ENCODE measurements around the gene DDIT3. TPM values are rescaled to one million over a fixed set of nuclear protein-coding genes. Genes with fewer than 3 reads are reported as not detected.
A peak's percentile ranks its signal among the peaks of the same experiment; 100 is the strongest.

Gene DDIT3
- total and polyA plus RNA-seq, 2 of the 13 experiments (the other 11 are each of a cell fraction or from before 2014, with no cell fraction given): 27.5 to 48.7 TPM

- TF ChIP-seq, protein P1, sequence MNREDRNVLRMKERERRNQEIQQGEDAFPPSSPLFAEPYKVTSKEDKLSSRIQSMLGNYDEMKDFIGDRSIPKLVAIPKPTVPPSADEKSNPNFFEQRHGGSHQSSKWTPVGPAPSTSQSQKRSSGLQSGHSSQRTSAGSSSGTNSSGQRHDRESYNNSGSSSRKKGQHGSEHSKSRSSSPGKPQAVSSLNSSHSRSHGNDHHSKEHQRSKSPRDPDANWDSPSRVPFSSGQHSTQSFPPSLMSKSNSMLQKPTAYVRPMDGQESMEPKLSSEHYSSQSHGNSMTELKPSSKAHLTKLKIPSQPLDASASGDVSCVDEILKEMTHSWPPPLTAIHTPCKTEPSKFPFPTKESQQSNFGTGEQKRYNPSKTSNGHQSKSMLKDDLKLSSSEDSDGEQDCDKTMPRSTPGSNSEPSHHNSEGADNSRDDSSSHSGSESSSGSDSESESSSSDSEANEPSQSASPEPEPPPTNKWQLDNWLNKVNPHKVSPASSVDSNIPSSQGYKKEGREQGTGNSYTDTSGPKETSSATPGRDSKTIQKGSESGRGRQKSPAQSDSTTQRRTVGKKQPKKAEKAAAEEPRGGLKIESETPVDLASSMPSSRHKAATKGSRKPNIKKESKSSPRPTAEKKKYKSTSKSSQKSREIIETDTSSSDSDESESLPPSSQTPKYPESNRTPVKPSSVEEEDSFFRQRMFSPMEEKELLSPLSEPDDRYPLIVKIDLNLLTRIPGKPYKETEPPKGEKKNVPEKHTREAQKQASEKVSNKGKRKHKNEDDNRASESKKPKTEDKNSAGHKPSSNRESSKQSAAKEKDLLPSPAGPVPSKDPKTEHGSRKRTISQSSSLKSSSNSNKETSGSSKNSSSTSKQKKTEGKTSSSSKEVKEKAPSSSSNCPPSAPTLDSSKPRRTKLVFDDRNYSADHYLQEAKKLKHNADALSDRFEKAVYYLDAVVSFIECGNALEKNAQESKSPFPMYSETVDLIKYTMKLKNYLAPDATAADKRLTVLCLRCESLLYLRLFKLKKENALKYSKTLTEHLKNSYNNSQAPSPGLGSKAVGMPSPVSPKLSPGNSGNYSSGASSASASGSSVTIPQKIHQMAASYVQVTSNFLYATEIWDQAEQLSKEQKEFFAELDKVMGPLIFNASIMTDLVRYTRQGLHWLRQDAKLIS (CRISPR knock-in tag; IDR thresholded peaks at IDR 0.05): 0 out of 2 replicates have a peak, but pooled peaks have one; percentile 69
- TF ChIP-seq ZXDC (CRISPR knock-in tag; IDR thresholded peaks at IDR 0.05): peak; percentile 42; the same call in 1 of the 2 replicates
- TF ChIP-seq, protein P2, sequence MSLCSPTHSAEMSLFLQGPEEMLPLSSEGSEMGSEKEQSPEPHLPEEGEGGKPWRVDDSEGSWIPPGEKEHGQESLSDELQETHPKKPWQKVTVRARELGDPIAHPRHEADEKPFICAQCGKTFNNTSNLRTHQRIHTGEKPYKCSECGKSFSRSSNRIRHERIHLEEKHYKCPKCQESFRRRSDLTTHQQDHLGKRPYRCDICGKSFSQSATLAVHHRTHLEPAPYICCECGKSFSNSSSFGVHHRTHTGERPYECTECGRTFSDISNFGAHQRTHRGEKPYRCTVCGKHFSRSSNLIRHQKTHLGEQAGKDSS (CRISPR knock-in tag; IDR thresholded peaks at IDR 0.05; ENCODE audit: borderline replicate concordance, low read depth): peak; percentile 87
- peak; percentile 73; the same call in 1 of the 2 replicates for TF ChIP-seq ZBTB8A (CRISPR knock-in tag; IDR thresholded peaks at IDR 0.05; ENCODE audit: borderline replicate concordance, low read depth)
- TF ChIP-seq, protein P3, sequence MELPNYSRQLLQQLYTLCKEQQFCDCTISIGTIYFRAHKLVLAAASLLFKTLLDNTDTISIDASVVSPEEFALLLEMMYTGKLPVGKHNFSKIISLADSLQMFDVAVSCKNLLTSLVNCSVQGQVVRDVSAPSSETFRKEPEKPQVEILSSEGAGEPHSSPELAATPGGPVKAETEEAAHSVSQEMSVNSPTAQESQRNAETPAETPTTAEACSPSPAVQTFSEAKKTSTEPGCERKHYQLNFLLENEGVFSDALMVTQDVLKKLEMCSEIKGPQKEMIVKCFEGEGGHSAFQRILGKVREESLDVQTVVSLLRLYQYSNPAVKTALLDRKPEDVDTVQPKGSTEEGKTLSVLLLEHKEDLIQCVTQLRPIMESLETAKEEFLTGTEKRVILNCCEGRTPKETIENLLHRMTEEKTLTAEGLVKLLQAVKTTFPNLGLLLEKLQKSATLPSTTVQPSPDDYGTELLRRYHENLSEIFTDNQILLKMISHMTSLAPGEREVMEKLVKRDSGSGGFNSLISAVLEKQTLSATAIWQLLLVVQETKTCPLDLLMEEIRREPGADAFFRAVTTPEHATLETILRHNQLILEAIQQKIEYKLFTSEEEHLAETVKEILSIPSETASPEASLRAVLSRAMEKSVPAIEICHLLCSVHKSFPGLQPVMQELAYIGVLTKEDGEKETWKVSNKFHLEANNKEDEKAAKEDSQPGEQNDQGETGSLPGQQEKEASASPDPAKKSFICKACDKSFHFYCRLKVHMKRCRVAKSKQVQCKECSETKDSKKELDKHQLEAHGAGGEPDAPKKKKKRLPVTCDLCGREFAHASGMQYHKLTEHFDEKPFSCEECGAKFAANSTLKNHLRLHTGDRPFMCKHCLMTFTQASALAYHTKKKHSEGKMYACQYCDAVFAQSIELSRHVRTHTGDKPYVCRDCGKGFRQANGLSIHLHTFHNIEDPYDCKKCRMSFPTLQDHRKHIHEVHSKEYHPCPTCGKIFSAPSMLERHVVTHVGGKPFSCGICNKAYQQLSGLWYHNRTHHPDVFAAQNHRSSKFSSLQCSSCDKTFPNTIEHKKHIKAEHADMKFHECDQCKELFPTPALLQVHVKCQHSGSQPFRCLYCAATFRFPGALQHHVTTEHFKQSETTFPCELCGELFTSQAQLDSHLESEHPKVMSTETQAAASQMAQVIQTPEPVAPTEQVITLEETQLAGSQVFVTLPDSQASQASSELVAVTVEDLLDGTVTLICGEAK (IDR thresholded peaks at IDR 0.05): no peak
- TF ChIP-seq, protein P3 (CRISPR knock-in tag; IDR thresholded peaks at IDR 0.05): peak; percentile 38; the same call in 1 of the 2 replicates
- TF ChIP-seq ERF (CRISPR knock-in tag; IDR thresholded peaks at IDR 0.05): peak; percentile 36; the same call in 1 of the 2 replicates
- TF ChIP-seq ZNF552 (CRISPR knock-in tag; IDR thresholded peaks at IDR 0.05; ENCODE audit: borderline replicate concordance): no peak
These were observed at the start of gene DDIT3 (continued) for GRCh38 chr12:57520053-57520818.

Data from HepG2 (cell line).